GM19397 (cell line): ENCODE data around the gene RHOV.

Experiments
- ATAC-seq: cut with Tn5 transposase; IDR thresholded peaks from one replicate; pipeline ENCODE4 v1.9.1; 2021; ENCODE audit warnings: mild to moderate bottlenecking, moderate library complexity; ENCODE audit not compliant: unreplicated experiment

The RHOV gene

DNA sequence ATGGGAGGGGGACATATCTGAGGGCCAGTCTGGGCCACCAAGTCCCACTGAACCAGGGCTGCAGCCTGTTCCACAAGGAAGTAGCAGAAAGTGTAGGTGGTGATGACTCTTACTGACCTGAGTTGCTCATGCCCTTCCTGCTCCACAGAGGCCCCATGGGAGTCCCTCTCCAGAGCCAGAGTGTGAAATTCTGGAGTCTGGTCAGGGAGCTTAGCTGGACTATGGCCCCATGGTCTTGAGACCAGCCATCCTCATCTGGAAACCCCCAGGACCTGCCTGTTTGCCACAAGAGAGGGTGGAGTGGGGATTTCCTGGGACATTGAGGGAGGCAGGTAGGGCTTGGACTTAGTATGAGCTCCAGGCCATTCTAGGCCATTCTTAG lies 27.2 kb downstream of the RHOV start:
- ATAC-seq: no peak

DNA sequence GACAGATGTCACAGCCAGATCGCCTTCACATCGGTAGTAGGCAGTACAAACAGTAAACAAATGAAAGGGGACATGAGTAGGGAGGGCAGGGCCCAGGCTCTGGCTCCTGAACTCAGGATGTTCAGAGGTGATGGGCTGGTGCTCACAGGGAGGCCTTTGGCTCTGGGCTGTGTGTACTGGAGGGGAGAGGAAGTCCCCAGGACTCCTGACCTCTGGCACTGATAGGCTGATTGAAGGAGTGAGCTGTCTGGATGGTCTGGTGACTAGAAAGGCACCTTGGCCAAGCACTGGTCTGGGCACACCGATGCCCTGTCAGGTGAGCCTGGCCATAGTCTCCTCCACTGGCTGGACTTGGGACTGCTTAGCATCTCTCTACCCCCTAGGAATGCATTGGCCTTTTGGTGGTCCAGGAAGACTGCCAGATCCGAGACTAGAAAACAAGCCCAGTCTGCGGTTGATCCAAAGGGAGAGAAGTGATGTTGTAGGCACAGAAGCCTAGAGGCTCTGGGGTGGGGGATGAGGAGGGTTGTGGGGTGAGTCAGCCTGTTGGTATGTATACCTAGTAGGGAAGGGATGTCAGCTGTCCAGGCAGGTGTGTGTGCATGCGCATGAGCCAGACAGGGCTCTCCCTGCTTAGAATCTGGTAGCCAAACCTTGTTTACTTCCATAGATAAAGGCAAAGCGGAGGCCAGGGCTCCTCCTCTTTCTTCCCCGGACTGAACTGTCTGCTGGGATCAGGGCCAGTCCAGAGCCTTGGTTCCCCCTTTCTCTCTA lies 28.3 kb downstream of the RHOV start:
- no peak for ATAC-seq

DNA sequence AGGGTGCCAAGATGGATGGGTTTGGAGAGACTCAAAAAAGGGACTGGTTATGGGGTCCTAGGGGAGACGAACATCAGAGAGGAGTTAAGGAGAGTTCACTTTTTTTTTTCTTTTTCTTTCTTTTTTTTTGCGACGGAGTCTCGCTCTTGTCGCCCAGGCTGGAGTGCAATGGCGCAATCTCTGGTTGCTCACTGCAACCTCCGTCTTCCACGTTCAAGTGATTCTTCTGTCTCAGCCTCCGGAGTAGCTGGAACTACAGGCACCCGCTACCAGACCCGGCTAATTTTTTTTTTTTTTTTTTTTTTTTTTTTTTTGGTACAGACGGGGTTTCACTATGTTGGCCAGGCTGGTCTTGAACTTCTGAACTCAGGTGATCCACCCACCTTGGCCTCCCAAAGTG lies 29.0 kb downstream of the RHOV start:
- no peak for ATAC-seq

DNA sequence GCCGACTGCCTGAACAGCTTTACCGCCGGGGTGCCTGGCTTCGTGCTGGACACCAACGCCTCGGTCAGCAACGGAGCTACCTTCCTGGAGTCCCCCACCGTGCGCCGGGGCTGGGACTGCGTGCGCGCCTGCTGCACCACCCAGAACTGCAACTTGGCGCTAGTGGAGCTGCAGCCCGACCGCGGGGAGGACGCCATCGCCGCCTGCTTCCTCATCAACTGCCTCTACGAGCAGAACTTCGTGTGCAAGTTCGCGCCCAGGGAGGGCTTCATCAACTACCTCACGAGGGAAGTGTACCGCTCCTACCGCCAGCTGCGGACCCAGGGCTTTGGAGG lies 29.4 kb downstream of the RHOV start:
- ATAC-seq: no peak

DNA sequence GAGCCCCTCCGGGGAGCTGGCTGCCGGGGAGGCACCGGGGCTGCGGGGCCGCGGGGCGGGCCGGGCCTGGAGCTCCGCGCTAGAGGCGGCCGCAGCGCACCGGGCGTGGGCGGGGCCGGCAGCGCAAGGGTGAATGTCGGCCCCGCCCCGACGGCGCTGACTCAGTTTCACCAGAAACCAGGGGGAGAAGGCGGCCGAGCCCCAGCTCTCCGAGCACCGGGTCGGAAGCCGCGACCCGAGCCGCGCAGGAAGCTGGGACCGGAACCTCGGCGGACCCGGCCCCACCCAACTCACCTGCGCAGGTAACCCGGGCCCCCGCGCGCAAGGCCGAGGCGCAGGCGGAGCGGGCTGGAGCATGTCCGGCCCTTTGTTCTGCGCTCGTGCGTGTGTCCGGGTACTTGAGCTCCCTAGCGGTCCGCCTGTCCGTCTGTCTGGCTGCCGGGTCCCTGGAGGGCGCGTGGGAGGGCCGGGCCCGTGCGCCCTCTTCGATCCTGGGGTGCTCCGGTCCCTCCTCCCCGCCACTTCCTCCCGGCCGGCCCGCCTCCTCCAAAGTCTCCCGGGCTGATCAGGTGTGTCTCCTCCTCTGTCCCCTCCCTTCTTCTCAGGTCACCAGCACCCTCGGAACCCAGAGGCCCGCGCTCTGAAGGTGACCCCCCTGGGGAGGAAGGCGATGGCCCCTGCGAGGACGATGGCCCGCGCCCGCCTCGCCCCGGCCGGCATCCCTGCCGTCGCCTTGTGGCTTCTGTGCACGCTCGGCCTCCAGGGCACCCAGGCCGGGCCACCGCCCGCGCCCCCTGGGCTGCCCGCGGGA lies 29.9 kb downstream of the RHOV start, which contains the start of gene SPINT1:
SPINT1 (plus strand) TSS at position 164 of the 811 bp plus-strand sequence; CDS start at position 671, 507 bp downstream.
- no peak for ATAC-seq

DNA sequence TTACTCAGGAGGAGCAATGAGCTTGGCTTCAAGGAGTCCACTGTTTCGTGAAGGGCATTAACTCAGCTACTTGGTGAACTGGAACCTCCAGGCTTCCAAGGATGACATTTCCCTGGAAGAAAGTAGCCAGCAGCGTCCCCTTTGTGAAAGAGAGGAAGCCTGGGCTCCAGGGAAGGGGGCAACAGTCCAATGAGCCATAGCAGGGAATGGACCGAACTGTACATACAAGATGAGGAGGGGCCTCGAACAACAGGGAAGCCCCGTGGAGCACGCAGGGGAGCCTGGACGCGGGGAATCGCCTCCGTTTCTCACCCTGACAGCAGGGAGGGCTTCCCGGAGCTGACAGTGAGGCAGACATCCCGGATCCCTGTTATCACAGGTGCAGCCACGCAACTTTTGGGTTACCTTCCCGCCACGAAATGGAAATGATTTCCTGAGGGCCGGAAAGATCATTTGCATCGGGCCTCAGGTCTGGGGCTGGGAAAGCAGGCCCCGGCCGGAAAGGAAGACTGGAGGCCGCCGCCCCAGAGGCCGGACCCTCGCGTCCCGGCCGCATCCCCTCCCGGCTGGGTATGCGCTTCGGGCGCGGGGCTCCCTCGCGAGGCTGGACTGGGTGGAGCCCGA lies 30.7 kb downstream of the RHOV start:
- no peak for ATAC-seq

DNA sequence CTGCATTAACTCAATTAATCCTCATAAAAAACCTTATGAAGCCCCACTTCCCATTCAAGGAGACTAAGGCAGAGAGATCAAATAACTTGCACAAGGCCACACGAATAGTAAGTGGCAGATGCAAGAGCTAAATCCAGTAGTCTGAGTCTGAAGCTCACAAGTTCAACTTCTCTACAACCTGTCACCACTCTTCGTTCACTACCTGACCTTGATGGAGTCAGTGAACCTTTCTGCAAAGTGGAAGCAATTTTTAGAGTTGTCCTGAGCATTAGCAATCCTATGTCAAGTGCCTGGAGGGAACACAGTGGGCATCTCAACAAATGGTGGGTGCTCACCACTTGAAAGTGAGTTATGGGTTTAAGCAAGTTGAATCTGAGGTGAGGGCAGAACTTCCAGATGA lies 32.3 kb downstream of the RHOV start:
- no peak for ATAC-seq

DNA sequence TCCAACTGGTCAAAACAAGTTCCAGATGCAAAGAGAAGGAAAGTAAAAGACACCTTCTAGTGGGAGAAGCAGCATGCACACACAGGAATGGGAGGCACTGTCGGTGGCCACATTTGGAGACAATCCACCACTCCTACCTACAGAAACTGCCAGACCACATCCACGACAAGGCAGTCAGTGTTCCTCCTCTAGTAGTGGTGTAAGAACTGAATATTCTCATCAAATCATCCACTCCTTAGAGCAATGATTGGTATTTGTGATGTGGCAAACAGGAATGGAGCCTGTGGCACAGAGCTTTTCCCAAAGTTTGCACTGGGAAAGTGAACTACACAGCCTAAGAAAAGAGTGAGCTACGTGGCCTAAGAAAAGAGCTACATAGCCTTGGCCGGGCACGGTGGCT lies 35.3 kb downstream of the RHOV start:
- ATAC-seq: no peak

DNA sequence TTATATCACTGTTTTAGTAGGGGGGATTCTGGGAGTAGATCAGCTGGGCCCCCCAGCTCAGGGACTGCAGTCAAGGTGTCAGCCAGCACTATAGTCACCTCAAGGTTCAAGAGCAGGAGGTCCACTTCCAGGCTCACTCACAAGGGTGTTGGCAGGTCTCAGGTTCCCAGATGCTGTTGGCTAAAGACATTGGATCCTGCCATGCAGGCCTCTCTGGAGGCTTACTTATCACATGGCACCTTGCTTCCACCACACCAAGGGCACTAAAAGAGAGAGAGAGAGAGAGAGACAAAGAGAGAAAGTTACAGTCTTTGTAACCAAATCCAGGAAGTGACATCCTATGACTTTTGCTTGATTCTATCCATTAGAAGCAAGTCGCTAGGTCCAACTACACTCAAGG lies 38.0 kb downstream of the RHOV start:
- ATAC-seq: no peak

DNA sequence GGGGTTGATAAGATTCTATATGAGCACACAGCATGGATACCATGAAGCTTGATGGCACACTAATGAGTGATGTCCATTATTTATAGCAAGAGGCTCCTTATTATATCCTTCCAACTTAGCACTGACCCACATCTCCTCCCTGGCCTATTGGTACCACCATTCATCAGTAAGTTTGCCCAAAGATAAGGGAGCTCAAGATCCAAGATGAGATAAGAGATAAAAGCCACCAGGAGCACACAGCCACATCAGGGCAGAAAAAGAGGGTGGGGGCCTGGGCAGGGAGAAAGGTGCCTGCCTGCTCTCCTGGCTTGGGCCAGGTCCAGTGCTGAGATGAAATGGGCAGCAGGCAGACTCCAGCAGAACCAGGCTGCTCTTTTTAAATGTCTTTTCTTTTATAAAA lies 41.1 kb downstream of the RHOV start:
- no peak for ATAC-seq

DNA sequence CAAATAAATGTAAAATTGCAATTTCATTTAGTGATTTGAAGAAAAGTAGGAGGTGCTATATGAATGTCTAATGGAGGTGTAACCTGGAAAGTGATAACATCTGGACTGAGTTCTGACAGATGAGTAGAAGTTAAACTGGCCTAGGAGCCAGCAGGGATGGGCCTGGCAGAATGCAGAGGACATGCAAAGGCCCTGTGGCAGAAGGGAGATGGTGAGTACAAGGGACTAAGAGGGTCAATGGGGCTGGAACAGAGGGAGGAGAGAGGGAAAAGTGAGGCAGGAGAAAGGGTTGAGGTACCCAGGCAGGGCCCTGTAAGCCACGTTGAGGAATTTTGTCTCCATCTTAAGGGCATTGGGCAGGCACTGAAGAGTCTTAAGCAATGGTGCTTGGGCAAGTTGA lies 42.2 kb downstream of the RHOV start:
- no peak for ATAC-seq

DNA sequence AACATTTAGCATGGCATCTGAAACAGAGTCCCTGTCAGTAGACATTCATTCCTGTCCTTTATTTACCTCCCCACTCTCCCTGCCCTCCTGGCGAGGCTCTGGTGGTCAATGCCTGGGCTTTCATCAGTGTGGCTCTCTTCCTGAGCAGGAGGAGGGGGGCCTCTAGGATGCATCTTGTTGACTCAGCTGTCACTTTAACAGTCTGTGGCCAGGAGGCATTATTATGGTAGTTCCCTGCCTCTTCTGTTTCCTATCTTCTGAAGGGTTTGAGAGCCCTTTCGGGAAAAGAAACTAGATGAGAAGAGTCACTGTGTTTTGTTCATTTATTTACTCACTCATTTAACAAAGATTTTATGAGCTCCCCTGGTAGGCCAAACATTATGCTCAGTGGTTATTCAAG lies 43.1 kb downstream of the RHOV start:
- ATAC-seq: no peak

DNA sequence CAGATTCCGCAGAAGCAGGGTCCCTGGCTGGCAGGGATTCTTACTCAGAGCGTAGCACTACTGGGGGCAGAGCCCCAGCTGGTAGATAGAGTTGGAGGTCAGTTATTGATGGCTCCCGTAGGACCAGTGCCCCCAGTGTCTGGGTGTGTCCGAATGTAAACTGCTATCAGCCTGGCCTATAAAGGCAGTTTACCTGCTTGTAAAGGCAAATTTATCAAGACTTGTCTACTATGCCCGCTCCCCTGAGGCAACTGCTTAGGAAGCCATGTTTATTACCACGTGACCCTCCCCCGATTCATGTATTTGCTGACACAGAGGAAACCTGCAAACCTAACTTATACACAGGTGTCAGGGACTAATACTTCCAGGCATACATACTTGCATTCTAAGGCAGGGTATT lies 44.9 kb downstream of the RHOV start:
- no peak for ATAC-seq

DNA sequence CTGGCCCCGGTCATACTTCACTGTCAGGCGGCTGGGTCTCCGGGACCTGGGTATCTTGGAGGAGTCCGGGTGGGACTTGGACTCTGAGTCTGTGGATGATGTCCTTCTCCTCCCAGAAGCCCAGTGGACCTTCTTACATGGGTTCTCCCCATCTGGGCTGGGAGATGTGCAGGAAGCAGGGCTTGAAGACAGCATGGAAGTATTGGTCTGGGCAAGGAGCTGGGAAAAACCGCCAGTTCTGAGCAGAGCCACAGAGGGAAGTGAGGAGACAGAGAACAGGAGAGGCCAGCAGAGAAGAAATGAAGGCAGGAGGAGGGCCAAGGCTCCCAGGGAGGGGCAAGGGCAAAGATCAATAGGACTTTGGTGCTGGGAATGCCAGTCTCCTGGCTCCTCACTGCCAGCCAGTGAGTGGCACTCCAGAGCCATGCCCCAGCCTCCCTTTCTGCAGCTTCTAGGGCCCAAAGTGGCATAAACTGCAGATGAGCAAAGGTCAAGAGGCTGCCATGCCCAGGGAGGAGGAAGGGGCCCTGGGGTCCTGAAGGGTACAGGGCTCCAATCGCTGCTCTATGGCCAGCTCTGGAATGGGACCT lies 45.5 kb downstream of the RHOV start, which contains the start of gene PPP1R14D:
PPP1R14D (minus strand) TSS at position 262 of the 590 bp plus-strand sequence; CDS start at position 195, 67 bp downstream.
- ATAC-seq: no peak

DNA sequence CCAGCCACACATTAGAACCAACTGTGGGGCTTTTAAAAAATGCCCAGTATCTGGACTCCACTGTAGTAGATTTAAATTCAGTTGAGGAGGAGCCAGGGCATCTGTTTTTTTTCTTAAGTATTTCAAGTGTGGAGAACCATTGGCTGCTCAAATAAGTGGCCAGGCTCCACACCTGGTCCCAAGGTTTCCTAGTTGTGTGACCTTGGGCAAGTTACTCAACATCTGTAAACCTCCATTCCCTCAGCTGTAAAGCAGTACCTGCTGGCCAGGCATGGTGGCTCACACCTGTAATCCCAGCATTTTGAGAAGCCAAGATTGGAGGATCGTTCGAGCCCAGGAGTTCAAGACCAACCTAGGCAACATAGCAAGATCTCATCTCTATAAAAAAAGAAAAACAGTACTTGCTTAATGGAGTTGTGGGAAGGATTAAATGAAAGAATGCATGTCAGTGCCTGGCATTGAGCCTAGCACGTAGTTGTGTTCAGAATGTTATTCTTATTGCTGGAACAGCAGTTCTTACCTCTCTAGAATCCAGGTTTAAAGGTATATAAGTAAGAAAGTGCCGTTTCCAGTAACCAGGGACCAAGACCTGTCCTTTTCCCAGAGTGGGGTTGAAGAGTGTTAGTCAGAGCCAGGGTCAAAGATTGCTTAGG lies 47.5 kb downstream of the RHOV start:
- no peak for ATAC-seq

DNA sequence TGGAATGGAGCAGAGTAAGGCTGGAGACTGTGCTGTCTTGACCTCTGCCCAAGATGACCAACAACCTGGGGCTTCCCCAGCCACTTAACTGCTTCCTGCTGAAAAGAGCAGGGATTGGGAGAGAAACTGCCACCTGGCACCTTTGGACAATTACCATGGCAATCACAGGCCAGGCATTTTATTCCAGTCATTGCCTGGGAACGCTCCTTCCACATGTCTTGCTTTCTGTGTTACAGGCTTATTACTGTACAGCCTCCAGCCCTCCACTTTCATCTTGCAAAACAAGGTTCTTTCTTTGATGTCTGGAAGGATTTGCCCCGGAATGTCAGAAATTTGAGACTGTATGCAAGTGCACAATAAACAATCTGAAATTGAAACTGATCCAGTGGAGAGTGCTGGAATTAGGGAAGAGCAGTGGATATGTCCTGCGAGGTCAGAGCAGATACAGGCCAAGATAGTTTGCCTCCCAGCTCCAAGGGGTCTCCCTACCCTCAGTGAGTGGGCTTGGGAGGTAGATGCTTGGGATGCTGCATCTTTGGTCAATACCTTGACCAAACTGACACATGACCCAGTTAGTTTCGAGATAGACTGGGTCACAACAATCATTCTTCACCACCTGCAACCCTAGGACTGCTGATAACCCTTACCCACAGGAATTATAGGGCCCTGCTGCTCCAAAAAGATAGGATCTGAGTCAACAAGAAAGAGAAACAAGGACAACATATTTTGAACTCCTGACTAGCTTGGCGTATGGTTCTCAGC lies 48.2 kb downstream of the RHOV start:
- ATAC-seq: no peak

DNA sequence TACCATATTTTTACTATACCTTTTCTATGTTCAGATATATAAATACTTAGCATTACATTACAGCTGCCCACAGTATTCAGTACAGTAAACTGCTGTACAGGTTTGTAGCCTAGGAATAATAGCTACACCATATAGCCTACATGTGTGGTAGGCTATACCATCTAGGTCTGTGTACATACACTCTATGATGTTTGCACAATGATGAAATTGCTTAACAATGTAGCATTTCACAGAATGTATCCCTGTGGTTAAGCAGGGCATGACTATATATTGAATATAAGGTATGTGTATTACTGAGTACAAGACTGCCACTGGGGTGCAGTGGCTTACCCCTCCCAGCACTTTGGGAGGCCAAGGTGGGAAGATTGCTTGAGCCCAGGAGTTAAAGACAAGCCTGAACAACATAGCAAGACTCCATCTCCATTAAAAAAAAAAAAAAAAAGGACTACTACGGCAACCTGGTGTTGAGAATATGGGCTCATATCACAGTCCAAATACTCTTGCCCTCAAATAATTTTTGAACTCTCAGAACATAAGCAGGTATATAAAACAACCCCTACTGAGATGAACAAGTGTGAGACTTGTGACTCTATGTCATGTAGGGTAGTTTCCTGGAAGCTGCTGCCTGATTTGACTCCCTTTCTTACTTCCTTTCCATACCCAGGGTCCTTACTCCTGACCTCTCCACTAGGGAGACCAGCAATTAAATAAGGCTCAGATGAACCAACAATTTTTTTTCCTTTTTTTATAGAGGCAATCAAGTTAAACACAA lies 50.3 kb downstream of the RHOV start:
- ATAC-seq: no peak
